22Rv1 (cell line): Measurements from ENCODE around the gene HPCAL4.

Source experiments
- H3K27ac ChIP-seq: fragments of 450-650 bp; 2 replicates; pipeline ENCODE4 v1.5.1; 2017
- CTCF ChIP-seq: fragments of 450-650 bp; IDR thresholded peaks from 2 replicates; pipeline ENCODE4 v1.5.1; 2017; ENCODE audit warnings: mild to moderate bottlenecking
- ZFX ChIP-seq: fragments of 450-650 bp; IDR thresholded peaks from 2 replicates; pipeline ENCODE4 v1.6.1; 2017; ENCODE audit warnings: antibody characterized with exemption, borderline replicate concordance

The HPCAL4 gene

GRCh38 chr1:39635871-39636210 lies 55.4 kb downstream of the HPCAL4 start:
- H3K27ac ChIP-seq, result no peak overlapping the region
- TF ChIP-seq ZFX (no peak), CTCF (no peak)

- no peak overlapping the region for H3K27ac ChIP-seq
- TF ChIP-seq CTCF, result no peak
- TF ChIP-seq ZFX, result no peak
Observed at GRCh38 chr1:39635205-39635870, 55.9 kb downstream of the HPCAL4 start.

GRCh38 chr1:39633422-39633821 lies 57.8 kb downstream of the HPCAL4 start:
- H3K27ac ChIP-seq, result no peak overlapping the region
- TF ChIP-seq ZFX (no peak), CTCF (no peak)

- TF ChIP-seq ZFX, result no peak
- TF ChIP-seq CTCF, result no peak
- no peak overlapping the region for H3K27ac ChIP-seq
Observed at GRCh38 chr1:39632682-39633417, 58.4 kb downstream of the HPCAL4 start.

GRCh38 chr1:39632323-39632681 lies 58.9 kb downstream of the HPCAL4 start:
- TF ChIP-seq CTCF, result no peak
- TF ChIP-seq ZFX, result no peak
- no peak overlapping the region for H3K27ac ChIP-seq

GRCh38 chr1:39631361-39632322 lies 59.6 kb downstream of the HPCAL4 start:
- TF ChIP-seq ZFX (no peak), CTCF (no peak)
- no peak overlapping the region for H3K27ac ChIP-seq
